ENCODE results near the gene CMTM8. TPM values are rescaled to one million over a fixed set of nuclear protein-coding genes. Genes with fewer than 3 reads are reported as not detected.
A peak's percentile ranks its signal among the peaks of the same experiment; 100 is the strongest.

CMTM8 gene
- total RNA-seq, 6 experiments from 2014 or later, result 13.3 to 27.1 (median 20.9) TPM

DNA sequence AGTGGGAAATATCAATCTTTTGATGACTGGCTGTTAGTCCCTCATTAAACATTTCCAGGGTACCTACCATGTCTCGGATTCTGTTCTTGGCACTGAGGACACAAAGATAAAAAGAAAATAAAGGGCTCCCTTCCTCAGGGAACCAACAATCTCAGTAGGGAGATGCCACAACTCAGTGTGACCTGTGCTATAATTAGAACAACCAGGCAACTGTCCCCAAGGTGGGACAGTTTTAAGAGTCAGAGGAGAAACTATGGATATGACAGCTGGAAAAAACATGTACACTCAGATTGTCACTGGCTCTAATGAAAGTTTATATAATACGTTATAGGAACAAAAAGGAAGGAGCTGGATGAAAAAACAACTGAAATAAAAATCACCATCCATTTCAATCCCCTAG lies 23.3 kb upstream of the CMTM8 start:
- Histone ChIP-seq H3K36me3 (no peaks in the 10 kb centered on the region), H3K9me3 (no peaks in the 10 kb centered on the region), H3K27ac (peak overlapping the region; percentile 31 to 82 (median 79)), H3K27me3 (no peaks in the 10 kb centered on the region), H3K4me3 (peak overlapping the region in 2 of 3 donors; percentile 38 to 46), H3K4me1 (peaks cover 0 to 20% (median 8%) of the 10 kb centered on the region in 4 donors)
- intact Hi-C loops (cut with DNase I), result no loop called here
- TF ChIP-seq, protein P1, sequence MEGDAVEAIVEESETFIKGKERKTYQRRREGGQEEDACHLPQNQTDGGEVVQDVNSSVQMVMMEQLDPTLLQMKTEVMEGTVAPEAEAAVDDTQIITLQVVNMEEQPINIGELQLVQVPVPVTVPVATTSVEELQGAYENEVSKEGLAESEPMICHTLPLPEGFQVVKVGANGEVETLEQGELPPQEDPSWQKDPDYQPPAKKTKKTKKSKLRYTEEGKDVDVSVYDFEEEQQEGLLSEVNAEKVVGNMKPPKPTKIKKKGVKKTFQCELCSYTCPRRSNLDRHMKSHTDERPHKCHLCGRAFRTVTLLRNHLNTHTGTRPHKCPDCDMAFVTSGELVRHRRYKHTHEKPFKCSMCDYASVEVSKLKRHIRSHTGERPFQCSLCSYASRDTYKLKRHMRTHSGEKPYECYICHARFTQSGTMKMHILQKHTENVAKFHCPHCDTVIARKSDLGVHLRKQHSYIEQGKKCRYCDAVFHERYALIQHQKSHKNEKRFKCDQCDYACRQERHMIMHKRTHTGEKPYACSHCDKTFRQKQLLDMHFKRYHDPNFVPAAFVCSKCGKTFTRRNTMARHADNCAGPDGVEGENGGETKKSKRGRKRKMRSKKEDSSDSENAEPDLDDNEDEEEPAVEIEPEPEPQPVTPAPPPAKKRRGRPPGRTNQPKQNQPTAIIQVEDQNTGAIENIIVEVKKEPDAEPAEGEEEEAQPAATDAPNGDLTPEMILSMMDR (IDR thresholded peaks at IDR 0.05), result no peak
- no peak for TF ChIP-seq POLR2A (IDR thresholded peaks at IDR 0.05)
- WGBS (ENCODE audit: insufficient coverage, low coverage, low lambda C conversion rate, missing lambda C conversion rate), result 20% methylated on average over 2 of the region's 2 CpGs
- no peak for DNase-seq
- ATAC-seq, result peak in 2 of 4 donors; percentile 3 to 11

DNA sequence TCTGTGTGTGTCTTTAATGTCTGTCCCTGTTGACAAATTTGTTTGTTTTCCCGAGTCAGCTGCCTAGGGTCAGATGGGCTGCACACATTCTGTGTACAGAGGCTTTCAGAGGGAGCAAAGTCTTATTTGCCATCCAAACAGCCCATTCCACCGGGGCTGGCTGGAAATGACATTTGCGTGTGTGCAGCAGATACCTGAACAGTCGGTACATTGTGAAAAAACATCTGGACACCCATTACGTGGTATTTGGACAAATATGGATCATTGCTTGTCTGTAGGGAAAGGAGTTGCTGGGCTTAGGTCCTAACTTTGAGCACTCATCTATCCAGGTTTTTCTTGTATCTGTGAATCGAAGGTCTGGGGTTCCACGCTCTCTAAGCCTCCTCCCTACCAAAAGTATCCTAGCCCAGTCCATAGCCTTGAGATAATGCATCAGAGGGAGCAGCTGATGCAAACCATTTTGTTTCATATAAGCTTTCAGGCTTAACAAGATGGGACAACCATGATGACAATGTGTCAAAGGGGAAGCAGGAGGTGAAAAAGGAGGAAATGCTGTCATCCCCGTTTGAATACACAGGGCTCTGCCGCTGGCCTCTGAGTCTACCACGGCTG lies 22.2 kb upstream of the CMTM8 start:
- intact Hi-C loops (cut with DNase I), result no loop called here
- DNase-seq (peak; percentile 70 to 90 (median 82)), ATAC-seq (peak; percentile 89 to 95 (median 93))
- TF ChIP-seq, protein P1 (IDR thresholded peaks at IDR 0.05), result no peak
- TF ChIP-seq POLR2A (IDR thresholded peaks at IDR 0.05), result no peak
- Histone ChIP-seq H3K36me3 (no peaks in the 10 kb centered on the region), H3K27me3 (no peaks in the 10 kb centered on the region), H3K4me3 (peak overlapping the region; percentile 8 to 46 (median 38)), H3K27ac (peak overlapping the region; percentile 47 to 82 (median 79)), H3K9me3 (no peaks in the 10 kb centered on the region), H3K4me1 (peaks cover 0 to 20% (median 8%) of the 10 kb centered on the region in 4 donors)
- 24% methylated on average over 7 of the region's 10 CpGs for WGBS (ENCODE audit: insufficient coverage, low coverage, low lambda C conversion rate, missing lambda C conversion rate)

DNA sequence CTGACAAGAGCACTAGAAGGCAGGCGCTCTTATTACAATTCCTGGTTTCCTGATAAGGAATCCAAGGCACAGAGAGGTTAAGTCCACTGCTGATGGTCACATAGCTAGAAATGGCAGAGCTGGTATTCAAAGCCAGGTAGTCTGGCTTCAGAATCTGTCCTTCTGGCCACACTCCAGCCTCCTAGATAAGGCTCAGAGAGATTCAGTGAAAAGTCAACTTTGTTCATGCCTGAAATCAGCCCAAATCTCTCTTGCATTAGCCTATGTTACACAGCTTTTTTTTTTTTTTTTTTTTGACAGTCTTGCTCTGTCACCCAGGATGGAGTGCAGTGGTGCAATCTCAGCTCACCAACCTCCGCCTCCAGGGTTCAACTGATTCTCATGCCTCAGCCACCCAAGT lies 21.1 kb upstream of the CMTM8 start:
- Histone ChIP-seq H3K4me3 (no peak overlapping the region), H3K9me3 (no peaks in the 10 kb centered on the region), H3K27me3 (no peaks in the 10 kb centered on the region), H3K27ac (peak overlapping the region in 2 of 3 donors; percentile 69 to 79), H3K4me1 (peaks cover 0 to 20% (median 8%) of the 10 kb centered on the region in 4 donors), H3K36me3 (no peaks in the 10 kb centered on the region)
- intact Hi-C loops (cut with DNase I), result no loop called here
- WGBS (ENCODE audit: insufficient coverage, low coverage, low lambda C conversion rate, missing lambda C conversion rate), result 24% methylated on average over 2 of the region's 2 CpGs
- ATAC-seq, result peak; percentile 72 to 83 (median 77)
- TF ChIP-seq POLR2A (IDR thresholded peaks at IDR 0.05), result no peak
- TF ChIP-seq, protein P1 (IDR thresholded peaks at IDR 0.05), result no peak
- DNase-seq, result peak; percentile 79 to 92 (median 85)

DNA sequence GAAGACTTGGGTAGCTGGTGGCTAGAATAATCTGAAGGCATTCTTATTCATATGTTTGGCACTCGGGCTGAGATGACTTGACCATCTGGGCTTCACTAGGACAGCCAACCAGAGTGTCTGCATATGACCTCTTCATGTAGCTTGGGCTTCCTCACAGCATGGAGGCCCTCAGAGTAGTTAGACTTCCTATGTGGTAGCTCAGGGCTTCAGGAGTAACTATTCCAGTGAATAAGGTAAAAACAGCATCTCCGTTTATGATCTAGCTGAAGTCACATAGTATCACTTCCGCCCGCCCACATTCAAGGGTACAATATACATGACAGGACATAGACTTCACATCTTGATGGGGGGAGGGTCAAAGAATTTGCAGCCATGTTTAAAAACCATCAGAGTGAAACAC lies 18.9 kb upstream of the CMTM8 start:
- Histone ChIP-seq H3K4me3 (no peak overlapping the region), H3K27ac (no peak overlapping the region), H3K36me3 (no peaks in the 10 kb centered on the region), H3K4me1 (peaks cover 0 to 20% (median 8%) of the 10 kb centered on the region in 4 donors), H3K27me3 (no peaks in the 10 kb centered on the region), H3K9me3 (no peaks in the 10 kb centered on the region)
- ATAC-seq, result no peak
- DNase-seq, result no peak
- TF ChIP-seq, protein P1 (IDR thresholded peaks at IDR 0.05), result no peak
- no peak for TF ChIP-seq POLR2A (IDR thresholded peaks at IDR 0.05)
- intact Hi-C loops (cut with DNase I), result no loop called here
- WGBS (ENCODE audit: insufficient coverage, low coverage, low lambda C conversion rate, missing lambda C conversion rate), result 64% methylated on average over 3 of the region's 4 CpGs

Measured in right lobe of liver (tissue), 6 donors.